ENCODE data around the gene OR51D1.

Gene OR51D1

GRCh38 chr11:4642043-4642442 is 4.8 kb downstream of the OR51D1 start (continued):
- TF ChIP-seq, protein P1, sequence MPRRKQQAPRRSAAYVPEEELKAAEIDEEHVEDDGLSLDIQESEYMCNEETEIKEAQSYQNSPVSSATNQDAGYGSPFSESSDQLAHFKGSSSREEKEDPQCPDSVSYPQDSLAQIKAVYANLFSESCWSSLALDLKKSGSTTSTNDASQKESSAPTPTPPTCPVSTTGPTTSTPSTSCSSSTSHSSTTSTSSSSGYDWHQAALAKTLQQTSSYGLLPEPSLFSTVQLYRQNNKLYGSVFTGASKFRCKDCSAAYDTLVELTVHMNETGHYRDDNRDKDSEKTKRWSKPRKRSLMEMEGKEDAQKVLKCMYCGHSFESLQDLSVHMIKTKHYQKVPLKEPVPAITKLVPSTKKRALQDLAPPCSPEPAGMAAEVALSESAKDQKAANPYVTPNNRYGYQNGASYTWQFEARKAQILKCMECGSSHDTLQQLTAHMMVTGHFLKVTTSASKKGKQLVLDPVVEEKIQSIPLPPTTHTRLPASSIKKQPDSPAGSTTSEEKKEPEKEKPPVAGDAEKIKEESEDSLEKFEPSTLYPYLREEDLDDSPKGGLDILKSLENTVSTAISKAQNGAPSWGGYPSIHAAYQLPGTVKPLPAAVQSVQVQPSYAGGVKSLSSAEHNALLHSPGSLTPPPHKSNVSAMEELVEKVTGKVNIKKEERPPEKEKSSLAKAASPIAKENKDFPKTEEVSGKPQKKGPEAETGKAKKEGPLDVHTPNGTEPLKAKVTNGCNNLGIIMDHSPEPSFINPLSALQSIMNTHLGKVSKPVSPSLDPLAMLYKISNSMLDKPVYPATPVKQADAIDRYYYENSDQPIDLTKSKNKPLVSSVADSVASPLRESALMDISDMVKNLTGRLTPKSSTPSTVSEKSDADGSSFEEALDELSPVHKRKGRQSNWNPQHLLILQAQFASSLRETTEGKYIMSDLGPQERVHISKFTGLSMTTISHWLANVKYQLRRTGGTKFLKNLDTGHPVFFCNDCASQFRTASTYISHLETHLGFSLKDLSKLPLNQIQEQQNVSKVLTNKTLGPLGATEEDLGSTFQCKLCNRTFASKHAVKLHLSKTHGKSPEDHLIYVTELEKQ (tag by site-specific recombination; IDR thresholded peaks at IDR 0.05; ENCODE audit: borderline replicate concordance): no peak
- no peak for TF ChIP-seq ZBTB44 (tag by site-specific recombination; IDR thresholded peaks at IDR 0.05)
- no peak for TF ChIP-seq ZNF391 (tag by site-specific recombination; IDR thresholded peaks at IDR 0.05; ENCODE audit: borderline replicate concordance, low read depth)
- no peak for TF ChIP-seq ZNF221 (tag by site-specific recombination; IDR thresholded peaks at IDR 0.05; ENCODE audit: borderline replicate concordance)

- CTCF ChIA-PET: interaction anchor here (1.2 kb wide), 1 partner anchor 16 kb away, joined by 4 read pairs; no protein-coding TSS in a partner anchor
- H3K4me3 ChIP-seq (ENCODE audit: low read depth, low read length): no peak overlapping the region
- no peaks in the 10 kb centered on the region for H3K9me3 ChIP-seq (ENCODE audit: control insufficient read depth, insufficient read depth, low read depth, low read length)
- no peaks in the 10 kb centered on the region for H3K36me3 ChIP-seq (ENCODE audit: control insufficient read depth in 2 of 2, insufficient read depth in 1 of 2, low read length in 2 of 2)
- POLR2A ChIA-PET: no interaction called here
- no peak for TF ChIP-seq ZNF214 (tag by site-specific recombination; IDR thresholded peaks at IDR 0.05; ENCODE audit: borderline replicate concordance)
- TF ChIP-seq ZNF398 (tag by site-specific recombination; IDR thresholded peaks at IDR 0.05): no peak
- TF ChIP-seq KLF8 (tag by site-specific recombination; IDR thresholded peaks at IDR 0.05): no peak
- TF ChIP-seq ZNF837 (tag by site-specific recombination; IDR thresholded peaks at IDR 0.05): no peak
- no peak for TF ChIP-seq ZNF354C (tag by site-specific recombination; IDR thresholded peaks at IDR 0.05; ENCODE audit: borderline replicate concordance, low read depth)
- TF ChIP-seq ZNF26 (tag by site-specific recombination; IDR thresholded peaks at IDR 0.05): no peak
- TF ChIP-seq ZNF174 (tag by site-specific recombination; IDR thresholded peaks at IDR 0.05): no peak
- TF ChIP-seq IKZF3 (tag by site-specific recombination; IDR thresholded peaks at IDR 0.05): no peak
- TF ChIP-seq, protein P2, sequence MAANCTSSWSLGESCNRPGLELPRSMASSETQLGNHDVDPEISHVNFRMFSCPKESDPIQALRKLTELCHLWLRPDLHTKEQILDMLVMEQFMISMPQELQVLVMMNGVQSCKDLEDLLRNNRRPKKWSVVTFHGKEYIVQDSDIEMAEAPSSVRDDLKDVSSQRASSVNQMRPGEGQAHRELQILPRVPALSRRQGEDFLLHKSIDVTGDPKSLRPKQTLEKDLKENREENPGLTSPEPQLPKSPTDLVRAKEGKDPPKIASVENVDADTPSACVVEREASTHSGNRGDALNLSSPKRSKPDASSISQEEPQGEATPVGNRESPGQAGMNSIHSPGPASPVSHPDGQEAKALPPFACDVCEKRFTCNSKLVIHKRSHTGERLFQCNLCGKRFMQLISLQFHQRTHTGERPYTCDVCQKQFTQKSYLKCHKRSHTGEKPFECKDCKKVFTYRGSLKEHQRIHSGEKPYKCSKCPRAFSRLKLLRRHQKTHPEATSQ (tag by site-specific recombination; IDR thresholded peaks at IDR 0.05): no peak
- TF ChIP-seq, protein P3, sequence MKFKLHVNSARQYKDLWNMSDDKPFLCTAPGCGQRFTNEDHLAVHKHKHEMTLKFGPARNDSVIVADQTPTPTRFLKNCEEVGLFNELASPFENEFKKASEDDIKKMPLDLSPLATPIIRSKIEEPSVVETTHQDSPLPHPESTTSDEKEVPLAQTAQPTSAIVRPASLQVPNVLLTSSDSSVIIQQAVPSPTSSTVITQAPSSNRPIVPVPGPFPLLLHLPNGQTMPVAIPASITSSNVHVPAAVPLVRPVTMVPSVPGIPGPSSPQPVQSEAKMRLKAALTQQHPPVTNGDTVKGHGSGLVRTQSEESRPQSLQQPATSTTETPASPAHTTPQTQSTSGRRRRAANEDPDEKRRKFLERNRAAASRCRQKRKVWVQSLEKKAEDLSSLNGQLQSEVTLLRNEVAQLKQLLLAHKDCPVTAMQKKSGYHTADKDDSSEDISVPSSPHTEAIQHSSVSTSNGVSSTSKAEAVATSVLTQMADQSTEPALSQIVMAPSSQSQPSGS (tag by site-specific recombination; IDR thresholded peaks at IDR 0.05; ENCODE audit: low read depth): no peak
- no peak for TF ChIP-seq ZNF248 (tag by site-specific recombination; IDR thresholded peaks at IDR 0.05)
- no peak for TF ChIP-seq ZNF76 (tag by site-specific recombination; IDR thresholded peaks at IDR 0.05; ENCODE audit: borderline replicate concordance, low read depth)
- no peak for TF ChIP-seq ZNF843 (tag by site-specific recombination; IDR thresholded peaks at IDR 0.05)
- TF ChIP-seq SP3 (tag by site-specific recombination; IDR thresholded peaks at IDR 0.05): no peak
- no peak for TF ChIP-seq ZBTB44 (tag by site-specific recombination; IDR thresholded peaks at IDR 0.05)
- TF ChIP-seq ZNF274 (IDR thresholded peaks at IDR 0.05; ENCODE audit: low read length): no peak
- no peak for TF ChIP-seq ZNF274 (tag by site-specific recombination; IDR thresholded peaks at IDR 0.05; ENCODE audit: borderline replicate concordance)
- TF ChIP-seq ZNF114 (tag by site-specific recombination; IDR thresholded peaks at IDR 0.05): no peak
- no peaks in the 10 kb centered on the region for H3K4me1 ChIP-seq (ENCODE audit: control insufficient read depth, insufficient read depth, low read length)
- no peak overlapping the region for H3K27ac ChIP-seq (ENCODE audit: extremely low read depth, low read depth, low read length)
These were observed 5.8 kb downstream of the OR51D1 start for GRCh38 chr11:4643076-4643475.
